ENCODE measurements around the gene TFR2.
A peak's percentile ranks its signal among the peaks of the same experiment; 100 is the strongest.

TFR2 gene

GRCh38 chr7:100620239-100620638, 21.1 kb downstream of the TFR2 start:
- H3K9ac ChIP-seq (ENCODE audit: low read depth, low read length), result no peak overlapping the region
- no peaks in the 10 kb centered on the region for H3K36me3 ChIP-seq (ENCODE audit: insufficient read depth, low read length)
- no peaks in the 10 kb centered on the region for H3K4me1 ChIP-seq (ENCODE audit: insufficient read depth, low read length)
- no peaks in the 10 kb centered on the region for H3K9me3 ChIP-seq (ENCODE audit: control insufficient read depth, insufficient read depth, low read length)

- Histone ChIP-seq H3K9me3 (ENCODE audit: control insufficient read depth, insufficient read depth, low read length) (no peaks in the 10 kb centered on the region), H3K9ac (ENCODE audit: low read depth, low read length) (no peak overlapping the region), H3K36me3 (ENCODE audit: insufficient read depth, low read length) (no peaks in the 10 kb centered on the region), H3K4me1 (ENCODE audit: insufficient read depth, low read length) (no peaks in the 10 kb centered on the region)
Measured at GRCh38 chr7:100614308-100614861, 27.0 kb downstream of the TFR2 start.

- H3K9me3 ChIP-seq (ENCODE audit: control insufficient read depth, insufficient read depth, low read length), result no peaks in the 10 kb centered on the region
- no peaks in the 10 kb centered on the region for H3K4me1 ChIP-seq (ENCODE audit: insufficient read depth, low read length)
- H3K36me3 ChIP-seq (ENCODE audit: insufficient read depth, low read length), result no peaks in the 10 kb centered on the region
- peak overlapping the region; percentile 90; the same call in 1 of the 2 replicates for H3K9ac ChIP-seq (ENCODE audit: low read depth, low read length)
Measured at GRCh38 chr7:100613412-100614175, 27.8 kb downstream of the TFR2 start.

GRCh38 chr7:100612730-100613390, 28.5 kb downstream of the TFR2 start:
- Histone ChIP-seq H3K4me1 (ENCODE audit: insufficient read depth, low read length) (no peaks in the 10 kb centered on the region), H3K9ac (ENCODE audit: low read depth, low read length) (peak overlapping the region; percentile 90), H3K36me3 (ENCODE audit: insufficient read depth, low read length) (no peaks in the 10 kb centered on the region), H3K9me3 (ENCODE audit: control insufficient read depth, insufficient read depth, low read length) (no peaks in the 10 kb centered on the region)

- H3K9me3 ChIP-seq (ENCODE audit: control insufficient read depth, insufficient read depth, low read length), result no peaks in the 10 kb centered on the region
- H3K9ac ChIP-seq (ENCODE audit: low read depth, low read length), result peak within 1 kb of the TSS; percentile 90
- H3K36me3 ChIP-seq (ENCODE audit: insufficient read depth, low read length), result no peaks in the 10 kb centered on the region
Measured at GRCh38 chr7:100611983-100612729, 29.2 kb downstream of the TFR2 start, which contains the start of gene MOSPD3. MOSPD3 (plus strand) TSS chr7:100612540; CDS start chr7:100612792, 252 bp downstream.

GRCh38 chr7:100609958-100610357, 31.4 kb downstream of the TFR2 start:
- H3K9me3 ChIP-seq (ENCODE audit: control insufficient read depth, insufficient read depth, low read length), result no peaks in the 10 kb centered on the region
- no peaks in the 10 kb centered on the region; the same call in 1 of the 2 replicates for H3K4me1 ChIP-seq (ENCODE audit: insufficient read depth, low read length)
- no peak overlapping the region for H3K9ac ChIP-seq (ENCODE audit: low read depth, low read length)
- H3K36me3 ChIP-seq (ENCODE audit: insufficient read depth, low read length), result no peaks in the 10 kb centered on the region

More at GRCh38 chr7:100611983-100612729, 29.2 kb downstream of the TFR2 start, which contains the start of gene MOSPD3:
- H3K4me1 ChIP-seq (ENCODE audit: insufficient read depth, low read length), result no peaks in the 10 kb centered on the region

GRCh38 chr7:100607111-100607510, 34.2 kb downstream of the TFR2 start:
- no peaks in the 10 kb centered on the region for H3K9me3 ChIP-seq (ENCODE audit: control insufficient read depth, insufficient read depth, low read length)
- no peaks in the 10 kb centered on the region for H3K36me3 ChIP-seq (ENCODE audit: insufficient read depth, low read length)
- peaks cover 3% of the 10 kb centered on the region; the same call in 1 of the 2 replicates for H3K4me1 ChIP-seq (ENCODE audit: insufficient read depth, low read length)
- H3K9ac ChIP-seq (ENCODE audit: low read depth, low read length), result no peak overlapping the region

- H3K9me3 ChIP-seq (ENCODE audit: control insufficient read depth, insufficient read depth, low read length), result no peaks in the 10 kb centered on the region
- peaks cover 10% of the 10 kb centered on the region; the same call in 1 of the 2 replicates for H3K4me1 ChIP-seq (ENCODE audit: insufficient read depth, low read length)
- H3K36me3 ChIP-seq (ENCODE audit: insufficient read depth, low read length), result no peaks in the 10 kb centered on the region
- H3K9ac ChIP-seq (ENCODE audit: low read depth, low read length), result no peak overlapping the region
Measured at GRCh38 chr7:100606313-100606712, 35.0 kb downstream of the TFR2 start.

- H3K9ac ChIP-seq (ENCODE audit: low read depth, low read length), result peak overlapping the region; percentile 67
Measured at GRCh38 chr7:100604976-100605911, 36.1 kb downstream of the TFR2 start.

GRCh38 chr7:100604028-100604975, 37.0 kb downstream of the TFR2 start:
- Histone ChIP-seq H3K4me1 (ENCODE audit: insufficient read depth, low read length) (peaks cover 10% of the 10 kb centered on the region; the same call in 1 of the 2 replicates), H3K9ac (ENCODE audit: low read depth, low read length) (peak overlapping the region; percentile 78), H3K9me3 (ENCODE audit: control insufficient read depth, insufficient read depth, low read length) (no peaks in the 10 kb centered on the region), H3K36me3 (ENCODE audit: insufficient read depth, low read length) (no peaks in the 10 kb centered on the region)

More at GRCh38 chr7:100604976-100605911, 36.1 kb downstream of the TFR2 start:
- Histone ChIP-seq H3K9me3 (ENCODE audit: control insufficient read depth, insufficient read depth, low read length) (no peaks in the 10 kb centered on the region), H3K4me1 (ENCODE audit: insufficient read depth, low read length) (peaks cover 10% of the 10 kb centered on the region; the same call in 1 of the 2 replicates), H3K36me3 (ENCODE audit: insufficient read depth, low read length) (no peaks in the 10 kb centered on the region)

- H3K36me3 ChIP-seq (ENCODE audit: insufficient read depth, low read length), result no peaks in the 10 kb centered on the region
- peaks cover 10% of the 10 kb centered on the region; the same call in 1 of the 2 replicates for H3K4me1 ChIP-seq (ENCODE audit: insufficient read depth, low read length)
- H3K9me3 ChIP-seq (ENCODE audit: control insufficient read depth, insufficient read depth, low read length), result no peaks in the 10 kb centered on the region
- peak overlapping the region; percentile 78 for H3K9ac ChIP-seq (ENCODE audit: low read depth, low read length)
Measured at GRCh38 chr7:100603726-100604027, 37.7 kb downstream of the TFR2 start.

GRCh38 chr7:100602889-100603725, 38.2 kb downstream of the TFR2 start:
- Histone ChIP-seq H3K9me3 (ENCODE audit: control insufficient read depth, insufficient read depth, low read length) (no peaks in the 10 kb centered on the region), H3K36me3 (ENCODE audit: insufficient read depth, low read length) (no peaks in the 10 kb centered on the region), H3K4me1 (ENCODE audit: insufficient read depth, low read length) (peaks cover 10% of the 10 kb centered on the region; the same call in 1 of the 2 replicates), H3K9ac (ENCODE audit: low read depth, low read length) (peak overlapping the region; percentile 78)

Measured in ES-I3 (cell line).